Measurements from ENCODE around the gene RASSF10.
"Not testable (repeated sequence)": the region's sequence is repeated elsewhere in the genome, so short reads cannot be mapped to it uniquely, and the experiment has no call there.

Gene RASSF10

GRCh38 chr11:13038366-13038765 lies 29.2 kb downstream of the RASSF10 start:
- no peak for DNase-seq (ENCODE audit: low read depth, low spot score)
- in situ Hi-C loops (cut with HindIII; ENCODE audit: low sequenced_read_pairs), result no loop called here
- H3K4me3 ChIP-seq (ENCODE audit: low read depth, low read length), result no peak overlapping the region
- TF ChIP-seq CTCF (IDR thresholded peaks at IDR 0.05; ENCODE audit: low read depth, low read length), result no peak

GRCh38 chr11:13039126-13039525 lies 30.0 kb downstream of the RASSF10 start:
- no peak for TF ChIP-seq CTCF (IDR thresholded peaks at IDR 0.05; ENCODE audit: low read depth, low read length)
- no peak for DNase-seq (ENCODE audit: low read depth, low spot score)
- in situ Hi-C loops (cut with HindIII; ENCODE audit: low sequenced_read_pairs), result no loop called here
- no peak overlapping the region for H3K4me3 ChIP-seq (ENCODE audit: low read depth, low read length)

- in situ Hi-C loops (cut with HindIII; ENCODE audit: low sequenced_read_pairs), result no loop called here
- no peak for DNase-seq (ENCODE audit: low read depth, low spot score)
- no peak overlapping the region for H3K4me3 ChIP-seq (ENCODE audit: low read depth, low read length)
- no peak for TF ChIP-seq CTCF (IDR thresholded peaks at IDR 0.05; ENCODE audit: low read depth, low read length)
Observed at GRCh38 chr11:13040969-13041561, 31.9 kb downstream of the RASSF10 start.

- in situ Hi-C loops (cut with HindIII; ENCODE audit: low sequenced_read_pairs), result no loop called here
- DNase-seq (ENCODE audit: low read depth, low spot score), result no peak
- TF ChIP-seq CTCF (IDR thresholded peaks at IDR 0.05; ENCODE audit: low read depth, low read length), result no peak
- H3K4me3 ChIP-seq (ENCODE audit: low read depth, low read length), result no peak overlapping the region
Observed at GRCh38 chr11:13042873-13043342, 33.8 kb downstream of the RASSF10 start.

- in situ Hi-C loops (cut with HindIII; ENCODE audit: low sequenced_read_pairs), result no loop called here
- no peak for DNase-seq (ENCODE audit: low read depth, low spot score)
- no peak for TF ChIP-seq CTCF (IDR thresholded peaks at IDR 0.05; ENCODE audit: low read depth, low read length)
Observed at GRCh38 chr11:13043912-13044628, 35.0 kb downstream of the RASSF10 start.

GRCh38 chr11:13045089-13045488 lies 36.0 kb downstream of the RASSF10 start:
- H3K4me3 ChIP-seq (ENCODE audit: low read depth, low read length); DNase-seq (ENCODE audit: low read depth, low spot score); in situ Hi-C loops (cut with HindIII; ENCODE audit: low sequenced_read_pairs): not testable (repeated sequence)

More at GRCh38 chr11:13043912-13044628, 35.0 kb downstream of the RASSF10 start:
- no peak overlapping the region for H3K4me3 ChIP-seq (ENCODE audit: low read depth, low read length)

GRCh38 chr11:13045734-13046133 lies 36.6 kb downstream of the RASSF10 start:
- in situ Hi-C loops (cut with HindIII; ENCODE audit: low sequenced_read_pairs), result no loop called here
- H3K4me3 ChIP-seq (ENCODE audit: low read depth, low read length), result no peak overlapping the region
- TF ChIP-seq CTCF (IDR thresholded peaks at IDR 0.05; ENCODE audit: low read depth, low read length), result no peak
- no peak for DNase-seq (ENCODE audit: low read depth, low spot score)

Data from astrocyte of the spinal cord (primary cell).